Left ventricle myocardium inferior (tissue), 1 donor: ENCODE results near the gene KIF16B. TPM values are rescaled to one million over a fixed set of nuclear protein-coding genes. Genes with fewer than 3 reads are reported as not detected.
A peak's percentile ranks its signal among the peaks of the same experiment; 100 is the strongest.

Source experiments
- DNase-seq: peaks from one replicate; pipeline ENCODE4 v3.0.0-alpha.2; 2020
- H3K27ac ChIP-seq: fragments of 200-600 bp; replicated peaks from 2 replicates; pipeline ENCODE4 v1.8.0; 2021
- H3K27me3 ChIP-seq: fragments of 200-600 bp; 2 replicates; pipeline ENCODE4 v1.8.0; 2021; ENCODE audit warnings: low read depth
- H3K36me3 ChIP-seq: fragments of 200-600 bp; 2 replicates; pipeline ENCODE4 v1.8.0; 2021
- H3K4me1 ChIP-seq: fragments of 200-600 bp; 2 replicates; pipeline ENCODE4 v1.8.0; 2021
- H3K4me3 ChIP-seq: fragments of 200-600 bp; 2 replicates; pipeline ENCODE4 v1.8.0; 2021; ENCODE audit warnings: mild to moderate bottlenecking, moderate library complexity
- H3K9me3 ChIP-seq: fragments of 200-600 bp; replicated peaks from 2 replicates; pipeline ENCODE4 v1.8.0; 2021
- intact Hi-C: fragments of 100-400 bp; cut with micrococcal nuclease; formaldehyde crosslinking; loops from one replicate; pipeline ENCODE4 v1.11.0; 2022
- total RNA-seq: library from RNA; stranded (reverse); fragmentation: NEBNext Ultra II Directional; extraction: Animal tissue kit (Norgen Biotek cat#: 25700); gene quantifications from one replicate; pipeline ENCODE4 v1.2.1, GENCODE V29; 2021
- TF ChIP-seq, protein P1 (sequence below): fragments of 200-600 bp; IDR thresholded peaks from 2 replicates; pipeline ENCODE4 v1.8.0; 2021; ENCODE audit warnings: antibody characterized with exemption, mild to moderate bottlenecking, borderline replicate concordance
- donor health status: DM: no; HTN: yes; CAD: no; lungs with severe emphysema.

The KIF16B gene
- total RNA-seq, 1 donor from 2014 or later: 16.4 TPM

DNA sequence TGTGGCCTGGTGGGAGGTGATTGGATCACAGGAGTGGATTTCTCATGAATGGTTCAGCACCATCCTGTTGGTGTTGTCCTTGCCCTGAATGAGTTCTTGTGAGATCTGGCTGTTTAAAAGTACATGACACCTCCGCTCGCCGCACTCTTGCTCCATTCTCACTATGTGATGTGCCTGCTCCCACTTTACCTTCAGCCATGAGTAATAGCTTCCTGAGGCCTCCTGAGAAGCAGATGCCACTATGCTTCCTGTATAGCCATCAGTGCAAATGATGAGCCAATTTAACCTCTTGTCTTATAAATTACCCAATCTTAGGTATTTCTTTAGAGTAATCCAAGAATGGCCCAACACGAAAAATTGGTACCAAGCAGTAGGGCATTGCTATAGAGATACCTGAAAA lies 34.5 kb downstream of the KIF16B start:
- H3K9me3 ChIP-seq: no peaks in the 10 kb centered on the region
- no peak overlapping the region for H3K4me3 ChIP-seq
- peaks cover 41% of the 10 kb centered on the region for H3K4me1 ChIP-seq
- H3K27me3 ChIP-seq: no peaks in the 10 kb centered on the region
- TF ChIP-seq, protein P1, sequence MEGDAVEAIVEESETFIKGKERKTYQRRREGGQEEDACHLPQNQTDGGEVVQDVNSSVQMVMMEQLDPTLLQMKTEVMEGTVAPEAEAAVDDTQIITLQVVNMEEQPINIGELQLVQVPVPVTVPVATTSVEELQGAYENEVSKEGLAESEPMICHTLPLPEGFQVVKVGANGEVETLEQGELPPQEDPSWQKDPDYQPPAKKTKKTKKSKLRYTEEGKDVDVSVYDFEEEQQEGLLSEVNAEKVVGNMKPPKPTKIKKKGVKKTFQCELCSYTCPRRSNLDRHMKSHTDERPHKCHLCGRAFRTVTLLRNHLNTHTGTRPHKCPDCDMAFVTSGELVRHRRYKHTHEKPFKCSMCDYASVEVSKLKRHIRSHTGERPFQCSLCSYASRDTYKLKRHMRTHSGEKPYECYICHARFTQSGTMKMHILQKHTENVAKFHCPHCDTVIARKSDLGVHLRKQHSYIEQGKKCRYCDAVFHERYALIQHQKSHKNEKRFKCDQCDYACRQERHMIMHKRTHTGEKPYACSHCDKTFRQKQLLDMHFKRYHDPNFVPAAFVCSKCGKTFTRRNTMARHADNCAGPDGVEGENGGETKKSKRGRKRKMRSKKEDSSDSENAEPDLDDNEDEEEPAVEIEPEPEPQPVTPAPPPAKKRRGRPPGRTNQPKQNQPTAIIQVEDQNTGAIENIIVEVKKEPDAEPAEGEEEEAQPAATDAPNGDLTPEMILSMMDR: no peak
- no peaks in the 10 kb centered on the region for H3K36me3 ChIP-seq
- no peak for DNase-seq
- intact Hi-C loops: no loop called here
- no peak overlapping the region for H3K27ac ChIP-seq

DNA sequence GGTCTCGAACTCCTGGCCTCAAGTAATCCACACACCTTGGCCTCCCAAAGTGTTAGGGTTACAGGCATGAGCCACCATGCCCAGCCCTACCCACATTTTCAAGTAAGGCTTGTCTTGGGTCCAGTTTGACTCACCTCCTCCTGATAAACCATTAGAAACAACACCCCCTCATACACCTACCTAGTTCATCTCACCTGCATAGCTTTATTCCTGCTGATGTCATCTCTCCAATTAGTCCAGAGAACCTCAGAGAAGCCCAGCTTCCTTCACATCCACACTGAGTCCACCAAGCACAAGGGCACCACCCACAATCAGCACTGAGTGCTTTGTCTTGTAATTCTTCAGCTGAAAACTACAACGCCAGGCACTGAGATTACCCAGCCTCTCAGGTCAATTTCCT lies 35.3 kb downstream of the KIF16B start:
- Histone ChIP-seq H3K27me3 (no peaks in the 10 kb centered on the region), H3K9me3 (no peaks in the 10 kb centered on the region), H3K4me1 (peaks cover 49% of the 10 kb centered on the region), H3K27ac (no peak overlapping the region), H3K4me3 (no peak overlapping the region), H3K36me3 (no peaks in the 10 kb centered on the region)
- DNase-seq: no peak
- TF ChIP-seq, protein P1: no peak
- intact Hi-C loops: no loop called here

DNA sequence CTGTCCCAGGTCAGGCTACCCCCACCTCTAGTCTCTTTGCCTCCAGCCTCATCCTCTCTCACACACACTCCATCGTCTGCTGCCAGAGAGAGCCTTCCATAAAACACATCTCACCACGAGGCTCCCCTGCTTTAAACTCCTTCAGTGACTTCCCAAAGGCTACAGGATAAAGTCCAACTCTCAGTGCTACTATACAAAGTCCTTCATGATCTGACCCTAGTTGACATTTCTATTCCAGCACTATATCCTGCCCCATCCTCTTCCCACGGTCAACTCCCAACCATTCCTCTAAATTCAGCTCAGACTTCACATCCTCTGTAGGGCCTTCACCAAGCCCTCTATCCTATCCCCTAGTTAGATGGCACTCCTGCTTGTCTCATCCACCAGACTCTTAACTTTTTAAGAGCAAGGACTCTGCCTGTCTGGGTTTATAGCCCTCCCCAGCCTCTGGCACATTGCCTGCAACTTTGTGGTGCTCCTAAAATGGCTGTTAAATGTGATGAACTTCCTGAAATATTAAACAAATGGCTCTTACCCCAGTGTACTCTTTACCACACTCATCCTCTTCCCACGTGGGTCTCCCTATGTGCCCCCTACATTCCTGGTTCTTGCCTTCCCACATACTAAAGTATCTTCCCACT lies 36.1 kb downstream of the KIF16B start:
- no peak for DNase-seq
- intact Hi-C loops: no loop called here
- no peaks in the 10 kb centered on the region for H3K9me3 ChIP-seq
- TF ChIP-seq, protein P1: no peak
- H3K4me3 ChIP-seq: no peak overlapping the region
- H3K4me1 ChIP-seq: peaks cover 45% of the 10 kb centered on the region
- H3K27ac ChIP-seq: peak overlapping the region; percentile 12
- no peaks in the 10 kb centered on the region for H3K27me3 ChIP-seq
- no peaks in the 10 kb centered on the region for H3K36me3 ChIP-seq

DNA sequence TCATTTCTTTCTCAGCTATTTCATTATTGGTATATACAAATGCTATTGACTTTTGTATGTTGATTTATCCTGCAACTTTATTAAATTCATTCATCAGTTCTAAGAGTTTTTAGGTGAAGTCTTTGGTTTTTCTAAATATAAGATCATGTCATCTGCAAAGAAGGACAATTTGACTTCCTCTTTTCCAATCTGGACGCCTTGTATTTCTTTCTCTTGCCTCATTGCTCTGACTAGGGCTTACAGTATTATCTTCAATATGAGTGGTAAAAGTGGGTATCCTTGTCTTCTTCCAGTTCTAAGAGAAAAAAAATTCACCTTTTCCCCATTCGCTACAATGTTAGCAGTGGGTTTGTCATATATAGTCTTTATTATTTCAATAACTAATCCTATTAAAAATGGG lies 38.0 kb downstream of the KIF16B start:
- DNase-seq: no peak
- no peak overlapping the region for H3K27ac ChIP-seq
- no peaks in the 10 kb centered on the region for H3K36me3 ChIP-seq
- TF ChIP-seq, protein P1: no peak
- no peaks in the 10 kb centered on the region for H3K9me3 ChIP-seq
- intact Hi-C loops: no loop called here
- H3K4me3 ChIP-seq: no peak overlapping the region
- H3K4me1 ChIP-seq: peaks cover 28% of the 10 kb centered on the region
- H3K27me3 ChIP-seq: no peaks in the 10 kb centered on the region

DNA sequence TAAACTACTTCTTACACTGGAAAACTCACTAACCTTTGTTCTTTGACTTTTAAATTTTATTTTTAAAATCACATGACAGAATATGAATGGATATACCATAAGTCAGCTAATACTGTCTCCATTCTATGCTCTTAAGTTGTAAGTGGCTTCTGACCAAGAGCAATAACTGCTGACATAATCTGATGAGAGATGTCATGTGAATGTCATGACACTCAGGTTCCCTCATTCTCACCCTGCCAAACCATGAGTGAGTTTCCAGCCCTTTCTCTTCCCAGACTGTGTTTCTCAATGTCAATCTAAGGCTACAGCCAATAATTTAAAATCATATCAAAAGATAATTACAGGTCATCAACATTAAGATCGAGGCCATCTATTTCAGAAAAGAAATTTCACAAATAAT lies 39.7 kb downstream of the KIF16B start:
- Histone ChIP-seq H3K4me1 (peaks cover 27% of the 10 kb centered on the region), H3K4me3 (no peak overlapping the region), H3K36me3 (no peaks in the 10 kb centered on the region), H3K27ac (no peak overlapping the region), H3K9me3 (no peaks in the 10 kb centered on the region), H3K27me3 (no peaks in the 10 kb centered on the region)
- no peak for DNase-seq
- TF ChIP-seq, protein P1: no peak
- intact Hi-C loops: no loop called here
